ENCODE results near the gene ALK.

DNA sequence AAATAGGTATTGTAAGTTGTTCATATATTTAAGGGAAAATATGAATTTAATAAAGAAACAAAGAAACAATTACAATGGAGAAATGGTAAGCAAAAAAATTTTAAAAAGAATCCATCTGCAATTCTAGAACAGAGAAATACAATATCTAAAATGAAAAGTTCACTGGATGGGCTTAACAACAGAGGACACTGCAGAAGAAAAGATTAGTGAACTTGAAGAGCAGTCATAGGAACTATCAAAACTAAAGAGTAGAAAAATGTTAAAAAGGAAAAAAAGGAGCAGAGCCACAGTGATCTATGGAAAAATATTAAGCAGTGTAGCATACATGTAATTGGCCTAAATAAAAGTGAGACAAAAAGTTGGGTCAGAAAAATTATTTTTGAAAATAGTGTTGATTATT lies 83.5 kb downstream of the ALK start:
- TF ChIP-seq TAF1 (IDR thresholded peaks at IDR 0.05; ENCODE audit: borderline replicate concordance, insufficient read depth, low read length) (no peak), POLR2AphosphoS5 (IDR thresholded peaks at IDR 0.05; ENCODE audit: low read depth, low read length) (no peak), FOXP2 (optimal IDR thresholded peaks at IDR 0.05; ENCODE audit: borderline replicate concordance, extremely low read depth, extremely low read length, insufficient read depth) (no peak), SIN3A (IDR thresholded peaks at IDR 0.05; ENCODE audit: borderline replicate concordance, insufficient read depth, low read length) (no peak)
